Diencephalon (tissue), 1 donor: ENCODE results near the gene TAF11L3. TPM values are rescaled to one million over a fixed set of nuclear protein-coding genes. Genes with fewer than 3 reads are reported as not detected.

ENCODE experiments used
- small RNA-seq: library from RNA; depleted of rRNA; stranded (forward); fragments of <200 nt; gene quantifications from one replicate; pipeline ENCODE3, GENCODE V24; 2014
- total RNA-seq: library from RNA; depleted of rRNA; stranded (reverse); fragments of >200 nt; gene quantifications from one replicate; pipeline ENCODE4 v1.2.3, GENCODE V29; 2014

The TAF11L3 gene
- not detected for total RNA-seq

GRCh38 chr5:17518067-17518466, at the start of gene TAF11L3:
TAF11L3 (plus strand) TSS chr5:17518367.

DNA sequence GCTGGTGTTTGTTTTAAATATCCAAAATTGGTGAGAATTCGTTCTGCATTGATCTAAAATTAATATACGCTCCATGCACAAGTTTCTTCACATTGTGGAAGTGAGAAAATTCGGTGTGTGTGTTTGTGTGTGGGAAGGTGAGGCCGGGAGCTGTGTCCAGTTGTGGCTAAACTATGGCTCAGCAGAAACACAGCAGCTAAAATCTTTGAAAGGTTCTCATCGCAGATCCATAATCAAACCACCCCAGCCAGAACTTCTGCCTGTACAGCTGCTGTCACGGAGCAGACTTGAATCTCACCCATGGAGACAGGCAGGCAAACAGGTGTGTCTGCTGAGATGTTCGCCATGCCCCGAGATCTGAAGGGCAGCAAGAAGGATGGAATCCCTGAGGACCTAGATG, 20.2 kb upstream of the TAF11L3 start, which contains the start of gene TAF11L2:
TAF11L2 (plus strand) TSS at position 301 of the 400 bp plus-strand sequence.

DNA sequence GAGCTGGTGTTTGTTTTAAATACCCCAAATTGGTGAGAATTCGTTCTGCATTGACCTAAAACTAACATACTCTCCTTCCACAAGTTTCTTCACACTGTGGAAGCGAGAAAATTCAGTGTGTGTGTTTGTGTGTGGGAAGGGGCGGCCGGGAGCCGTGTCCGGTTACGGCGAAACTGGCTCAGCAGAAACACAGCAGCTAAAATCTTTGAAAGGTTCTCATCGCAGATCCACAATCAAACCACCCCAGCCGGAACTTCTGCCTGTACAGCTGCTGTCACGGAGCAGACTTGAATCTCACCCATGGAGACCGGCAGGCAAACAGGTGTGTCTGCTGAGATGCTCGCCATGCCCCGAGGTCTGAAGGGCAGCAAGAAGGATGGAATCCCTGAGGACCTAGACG, 3.3 kb downstream of the TAF11L3 start, which contains the start of gene TAF11L4:
TAF11L4 (plus strand) TSS at position 301 of the 400 bp plus-strand sequence.

DNA sequence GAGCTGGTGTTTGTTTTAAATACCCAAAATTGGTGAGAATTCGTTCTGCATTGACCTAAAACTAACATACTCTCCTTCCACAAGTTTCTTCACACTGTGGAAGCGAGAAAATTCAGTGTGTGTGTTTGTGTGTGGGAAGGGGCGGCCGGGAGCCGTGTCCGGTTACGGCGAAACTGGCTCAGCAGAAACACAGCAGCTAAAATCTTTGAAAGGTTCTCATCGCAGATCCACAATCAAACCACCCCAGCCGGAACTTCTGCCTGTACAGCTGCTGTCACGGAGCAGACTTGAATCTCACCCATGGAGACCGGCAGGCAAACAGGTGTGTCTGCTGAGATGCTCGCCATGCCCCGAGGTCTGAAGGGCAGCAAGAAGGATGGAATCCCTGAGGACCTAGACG, 6.8 kb downstream of the TAF11L3 start, which contains the start of gene TAF11L5:
TAF11L5 (plus strand) TSS at position 301 of the 400 bp plus-strand sequence.

GRCh38 chr5:17528369-17528768, 10.2 kb downstream of the TAF11L3 start, which contains the start of gene TAF11L6:
TAF11L6 (plus strand) TSS chr5:17528669.

Small RNA genes within 50 kb of the gene (small RNA-seq; reads per million reads assigned to genes)
- gene AC106774.3: not detected

Other genes with a start within 250 kb of the TAF11L3 start
- not detected for gene TAF11L2, start 20.1 kb upstream of the TAF11L3 start, total RNA-seq
- not detected for gene TAF11L4, start 3.4 kb downstream of the TAF11L3 start, total RNA-seq
- gene TAF11L5, start 6.9 kb downstream of the TAF11L3 start, total RNA-seq: not detected
- not detected for gene TAF11L6, start 10.3 kb downstream of the TAF11L3 start, total RNA-seq
- gene TAF11L7, start 67.4 kb downstream of the TAF11L3 start, total RNA-seq: not detected
- not detected for gene TAF11L8, start 72.6 kb downstream of the TAF11L3 start, total RNA-seq
- gene TAF11L9, start 76.0 kb downstream of the TAF11L3 start, total RNA-seq: not detected
- not detected for gene TAF11L10, start 79.5 kb downstream of the TAF11L3 start, total RNA-seq
- not detected for gene TAF11L11, start 85.8 kb downstream of the TAF11L3 start, total RNA-seq
- not detected for gene TAF11L12, start 92.0 kb downstream of the TAF11L3 start, total RNA-seq
- not detected for gene TAF11L13, start 113.7 kb downstream of the TAF11L3 start, total RNA-seq
- not detected for gene TAF11L14, start 116.1 kb downstream of the TAF11L3 start, total RNA-seq